Esophagus squamous epithelium (tissue), 4 donors: Measurements from ENCODE around the gene MBLAC1.

Experiments
- POLR2A ChIP-seq, 4 donors: fragments of 450-650 bp; IDR thresholded peaks; one replicate each; pipeline ENCODE4 v1.6.1; 2017; ENCODE audit warnings: antibody characterized with exemption in 4 of 4, mild to moderate bottlenecking in 4 of 4, moderate library complexity in 3 of 4
- TF ChIP-seq, protein P1 (sequence below), 6 experiments: fragments of 450-650 bp in 4 of 6; fragments of 200-600 bp in 2 of 6; sonication (generic) in 2 of 6; IDR thresholded peaks; one replicate each; pipeline ENCODE4 v1.5.1; 2016 to 2019; ENCODE audit warnings: antibody characterized with exemption in 6 of 6, mild to moderate bottlenecking in 4 of 6, moderate library complexity in 4 of 6

DNA sequence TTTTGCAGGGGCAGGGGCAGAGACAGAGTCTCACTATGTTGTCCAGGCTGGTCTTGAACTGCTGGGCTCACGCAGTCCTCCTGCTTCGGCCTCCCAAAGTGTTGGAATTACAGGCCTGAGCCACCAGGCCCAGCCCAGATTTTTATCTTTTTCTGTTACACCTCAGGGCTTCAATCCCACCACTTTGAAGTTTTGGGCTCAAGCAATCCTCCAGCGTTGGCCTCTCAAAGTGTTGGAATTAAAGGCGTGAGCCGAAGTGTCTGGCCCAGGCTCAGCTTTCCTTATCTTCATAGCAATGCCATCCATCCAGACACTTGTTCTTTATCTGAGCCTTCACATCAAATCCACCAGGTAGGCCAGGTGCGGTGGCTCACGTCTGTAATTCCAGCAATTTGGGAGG, 11.7 kb upstream of the MBLAC1 start:
- TF ChIP-seq, protein P1, sequence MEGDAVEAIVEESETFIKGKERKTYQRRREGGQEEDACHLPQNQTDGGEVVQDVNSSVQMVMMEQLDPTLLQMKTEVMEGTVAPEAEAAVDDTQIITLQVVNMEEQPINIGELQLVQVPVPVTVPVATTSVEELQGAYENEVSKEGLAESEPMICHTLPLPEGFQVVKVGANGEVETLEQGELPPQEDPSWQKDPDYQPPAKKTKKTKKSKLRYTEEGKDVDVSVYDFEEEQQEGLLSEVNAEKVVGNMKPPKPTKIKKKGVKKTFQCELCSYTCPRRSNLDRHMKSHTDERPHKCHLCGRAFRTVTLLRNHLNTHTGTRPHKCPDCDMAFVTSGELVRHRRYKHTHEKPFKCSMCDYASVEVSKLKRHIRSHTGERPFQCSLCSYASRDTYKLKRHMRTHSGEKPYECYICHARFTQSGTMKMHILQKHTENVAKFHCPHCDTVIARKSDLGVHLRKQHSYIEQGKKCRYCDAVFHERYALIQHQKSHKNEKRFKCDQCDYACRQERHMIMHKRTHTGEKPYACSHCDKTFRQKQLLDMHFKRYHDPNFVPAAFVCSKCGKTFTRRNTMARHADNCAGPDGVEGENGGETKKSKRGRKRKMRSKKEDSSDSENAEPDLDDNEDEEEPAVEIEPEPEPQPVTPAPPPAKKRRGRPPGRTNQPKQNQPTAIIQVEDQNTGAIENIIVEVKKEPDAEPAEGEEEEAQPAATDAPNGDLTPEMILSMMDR (IDR thresholded peaks at IDR 0.05) = no peak
- no peak for TF ChIP-seq POLR2A (IDR thresholded peaks at IDR 0.05)
